HepG2 (cell line): Measurements from ENCODE around the gene WWTR1. TPM values are rescaled to one million over a fixed set of nuclear protein-coding genes. Genes with fewer than 3 reads are reported as not detected.

Experiments
- ATAC-seq: fragments of 200-7000 bp; cut with Tn5 transposase; 3 replicates; pipeline ENCODE4 v1.9.1; 2020; ENCODE audit warnings: mild to moderate bottlenecking, moderate library complexity
- BruUV-seq: library from RNA; stranded (reverse); fragments of 400-500 nt; replicated peaks from 2 replicates; lab custom pipeline; 2021; lab: Mats Ljungman, UMichigan
- CTCF ChIA-PET: fragments of 300-600 bp; formaldehyde crosslinking; extraction: SDS; loops from one replicate; lab custom pipeline; 2021; ENCODE audit warnings: low total read pairs, inconsistent platforms, low intra/inter-chr PET ratio; lab: Yijun Ruan, JAX
- POLR2A ChIA-PET: fragments of 350-600 bp; sonication (Branson Sonifier 250); formaldehyde crosslinking; loops from one replicate; lab custom pipeline; 2020; ENCODE audit warnings: antibody characterized with exemption, inconsistent platforms; lab: Yijun Ruan, JAX
- DNase-seq: peaks from one replicate; pipeline ENCODE4 v3.0.0-alpha.2; 2015; ENCODE audit warnings: low spot score
- FAIRE-seq: peaks from 3 replicates; lab custom pipeline; 2011; peaks lifted over from hg19 to GRCh38; lab: Jason Lieb, UNC
- H2AFZ ChIP-seq: one replicate; pipeline ENCODE4 v1.6.1; 2011; ENCODE audit warnings: low read length, inconsistent platforms
- H3K27ac ChIP-seq: fragments of 300-600 bp; 3 replicates; pipeline ENCODE4 v1.8.0; 2011; ENCODE audit warnings: mixed run types, mild to moderate bottlenecking, mixed read lengths, low read length, inconsistent platforms; ENCODE audit not compliant: insufficient read depth; ENCODE audit errors: extremely low read length
- H3K27me3 ChIP-seq, 2 experiments: fragments of 200-600 bp in 1 of 2; 2 replicates in 1 of 2; 3 replicates in 1 of 2; pipeline versions ENCODE4 v1.6.0 to v1.8.0; 2011; ENCODE audit warnings: low read length in 2 of 2, mild to moderate bottlenecking in 2 of 2, moderate library complexity in 2 of 2, inconsistent platforms in 1 of 2; ENCODE audit not compliant: insufficient read depth in 2 of 2, control insufficient read depth in 1 of 2
- H3K36me3 ChIP-seq, 2 experiments: fragments of 200-600 bp in 1 of 2; replicated peaks in 1 of 2; 2 replicates in 1 of 2; 3 replicates in 1 of 2; pipeline versions ENCODE4 v1.5.1 to v1.8.0; 2011; ENCODE audit warnings: low read length in 2 of 2, inconsistent platforms in 1 of 2; ENCODE audit not compliant: insufficient read depth in 2 of 2, control insufficient read depth in 1 of 2
- H3K4me1 ChIP-seq: 2 replicates; pipeline ENCODE4 v1.5.1; 2012; ENCODE audit warnings: low read length, inconsistent platforms; ENCODE audit not compliant: insufficient read depth
- H3K4me2 ChIP-seq: 2 replicates; pipeline ENCODE4 v1.6.0; 2011; ENCODE audit warnings: low read depth, low read length, inconsistent platforms
- H3K4me3 ChIP-seq, 3 experiments: fragments of 200-600 bp in 1 of 3; sonication (generic), shearing (Covaris generic) in 1 of 3; replicated peaks in 1 of 3; 2 replicates each; pipeline ENCODE4 v1.5.1; 2011 to 2016; ENCODE audit warnings: low read length in 3 of 3, inconsistent platforms in 2 of 3, low read depth in 2 of 3, mild to moderate bottlenecking in 2 of 3, control low read depth in 1 of 3, mixed read lengths in 1 of 3; ENCODE audit not compliant: insufficient read depth in 1 of 3
- H3K79me2 ChIP-seq: one replicate; pipeline ENCODE4 v1.6.1; 2011; ENCODE audit warnings: low read length, inconsistent platforms; ENCODE audit not compliant: insufficient read depth
- H3K9ac ChIP-seq: 2 replicates; pipeline ENCODE4 v1.6.0; 2011; ENCODE audit warnings: mild to moderate bottlenecking, low read depth, low read length, inconsistent platforms; ENCODE audit not compliant: insufficient read depth
- H3K9me3 ChIP-seq: 2 replicates; pipeline ENCODE4 v1.5.1; 2012; ENCODE audit warnings: mild to moderate bottlenecking, low read length
- H4K20me1 ChIP-seq: 2 replicates; pipeline ENCODE4 v1.6.0; 2011; ENCODE audit warnings: inconsistent platforms, mild to moderate bottlenecking, low read length, moderate library complexity; ENCODE audit not compliant: insufficient read depth
- AGO2 ChIP-seq: fragments of 200-400 bp; formaldehyde crosslinking; optimal IDR thresholded peaks from 2 replicates; pipeline ENCODE3; 2017; ENCODE audit warnings: mild to moderate bottlenecking, low read depth, low read length, moderate library complexity
- ASH2L ChIP-seq: fragments of 300-600, 200-600 bp; sonication (generic); IDR thresholded peaks from 2 replicates; pipeline ENCODE4 v1.7.0; 2017; ENCODE audit warnings: low read depth, mild to moderate bottlenecking, moderate library complexity, mixed read lengths, low read length; ENCODE audit not compliant: insufficient read length
- ATF1 ChIP-seq: IDR thresholded peaks from 2 replicates; pipeline ENCODE4 v1.6.1; 2016; ENCODE audit warnings: mild to moderate bottlenecking, control low read depth
- HNF4A ChIP-seq: sonication (generic); formaldehyde crosslinking; IDR thresholded peaks from 2 replicates; pipeline ENCODE4 v1.4.0; 2020; ENCODE audit warnings: missing genetic modification reagents
- IRF2 ChIP-seq: IDR thresholded peaks from 2 replicates; pipeline ENCODE4 v1.6.1; 2018; ENCODE audit warnings: missing genetic modification reagents, missing compliant biosample characterization
- MEIS2 ChIP-seq: sonication (generic); formaldehyde crosslinking; IDR thresholded peaks from 2 replicates; pipeline ENCODE4 v1.9.0; 2021; ENCODE audit warnings: mild to moderate bottlenecking, missing genetic modification reagents
- NONO ChIP-seq, 2 experiments: fragments of 450-650 bp in 1 of 2; sonication (generic) in 1 of 2; formaldehyde crosslinking in 1 of 2; IDR thresholded peaks in 1 of 2; conservative IDR thresholded peaks in 1 of 2; 2 replicates each; pipeline versions ENCODE4 v1.6.1 to v1.8.0; 2017 to 2022; ENCODE audit warnings: mild to moderate bottlenecking in 1 of 2, missing genetic modification reagents in 1 of 2, moderate library complexity in 1 of 2
- SSRP1 ChIP-seq: IDR thresholded peaks from 2 replicates; pipeline ENCODE4 v1.6.1; 2016; ENCODE audit warnings: control low read depth
- STAG1 ChIP-seq: sonication (generic); formaldehyde crosslinking; IDR thresholded peaks from 2 replicates; pipeline ENCODE4 v1.4.0; 2020; ENCODE audit warnings: missing genetic modification reagents
- ZNF557 ChIP-seq: sonication (generic); formaldehyde crosslinking; IDR thresholded peaks from 2 replicates; pipeline ENCODE4 v1.4.0; 2020; ENCODE audit warnings: missing genetic modification reagents
- ZSCAN22 ChIP-seq: sonication (generic); formaldehyde crosslinking; IDR thresholded peaks from 2 replicates; pipeline ENCODE4 v1.4.0; 2020; ENCODE audit warnings: mild to moderate bottlenecking, missing genetic modification reagents
- WGBS: methylation state at CpG from one replicate; pipeline ENCODE4 v1.1.6; 2017; ENCODE audit warnings: low lambda C conversion rate; 5-methylcytosine and 5-hydroxymethylcytosine counted together
- in situ Hi-C: cut with HindIII; loops from 2 replicates; pipeline ENCODE4 v1.10.0; 2017; ENCODE audit warnings: low pct_unique_long_range_greater_than_20kb; ENCODE audit not compliant: extremely low pct_ligation_motif_present
- intact Hi-C: fragments of 100-400 bp; cut with micrococcal nuclease; formaldehyde crosslinking; loops from one replicate; pipeline ENCODE4 v1.10.0; 2022; ENCODE audit not compliant: unreplicated experiment
- polyA plus RNA-seq, 8 experiments: library from polyadenylated mRNA; depleted of rRNA in 3 of 8; stranded (reverse) in 7 of 8; unstranded in 1 of 8; fragments of >200 nt; fragmentation: Illumina TruSeq in 4 of 8; extraction: Trizol in 4 of 8; gene quantifications; 2 replicates each; pipeline versions ENCODE4 v1.2.1 to v1.2.3, GENCODE V29; 2011 to 2016; ENCODE audit warnings: low read depth in 4 of 8, missing spikeins in 1 of 8, mixed read lengths in 1 of 8; ENCODE audit not compliant: insufficient read depth in 1 of 8
- total RNA-seq, 5 experiments: library from RNA; depleted of rRNA; stranded (reverse); fragments of >200 nt; fragmentation: Illumina TruSeq; extraction: Trizol; gene quantifications; 2 replicates each; pipeline ENCODE4 v1.2.3, GENCODE V29; 2016; ENCODE audit warnings: low read depth in 1 of 5
- TF ChIP-seq, protein P1 (sequence below): sonication (generic); formaldehyde crosslinking; IDR thresholded peaks from 2 replicates; pipeline ENCODE4 v1.5.0; 2020; ENCODE audit warnings: missing genetic modification reagents
- TF ChIP-seq, protein P2 (sequence below): sonication (generic); formaldehyde crosslinking; IDR thresholded peaks from 2 replicates; pipeline ENCODE4 v1.4.0; 2020; ENCODE audit warnings: mild to moderate bottlenecking, missing genetic modification reagents
- TF ChIP-seq, protein P3 (sequence below): sonication (generic); formaldehyde crosslinking; IDR thresholded peaks from 2 replicates; pipeline ENCODE4 v1.5.0; 2020; ENCODE audit warnings: mild to moderate bottlenecking, missing genetic modification reagents, moderate library complexity
- TF ChIP-seq, protein P4 (sequence below): sonication (generic); formaldehyde crosslinking; IDR thresholded peaks from 2 replicates; pipeline ENCODE4 v1.4.0; 2020; ENCODE audit warnings: missing genetic modification reagents, borderline replicate concordance

Gene WWTR1
- total and polyA plus RNA-seq, 2 of the 13 experiments (the other 11 are each of a cell fraction or from before 2014, with no cell fraction given) = 19.7 to 139 TPM

DNA sequence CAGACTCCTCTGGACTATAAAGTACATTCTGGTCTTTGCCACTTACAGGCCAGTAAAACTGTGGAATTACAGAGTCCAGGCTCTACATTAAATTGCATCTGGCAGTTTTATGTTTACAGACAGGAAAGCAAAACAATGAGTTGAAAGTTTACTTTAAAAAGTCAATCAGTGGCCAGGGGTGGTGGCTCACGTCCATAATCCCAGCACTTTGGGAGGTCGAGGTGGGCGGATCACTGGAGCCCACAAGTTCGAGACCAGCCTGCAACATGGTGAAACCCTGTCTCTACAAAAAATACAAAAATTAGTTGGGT, 129.5 kb downstream of the WWTR1 start (continued):
- TF ChIP-seq, protein P1, sequence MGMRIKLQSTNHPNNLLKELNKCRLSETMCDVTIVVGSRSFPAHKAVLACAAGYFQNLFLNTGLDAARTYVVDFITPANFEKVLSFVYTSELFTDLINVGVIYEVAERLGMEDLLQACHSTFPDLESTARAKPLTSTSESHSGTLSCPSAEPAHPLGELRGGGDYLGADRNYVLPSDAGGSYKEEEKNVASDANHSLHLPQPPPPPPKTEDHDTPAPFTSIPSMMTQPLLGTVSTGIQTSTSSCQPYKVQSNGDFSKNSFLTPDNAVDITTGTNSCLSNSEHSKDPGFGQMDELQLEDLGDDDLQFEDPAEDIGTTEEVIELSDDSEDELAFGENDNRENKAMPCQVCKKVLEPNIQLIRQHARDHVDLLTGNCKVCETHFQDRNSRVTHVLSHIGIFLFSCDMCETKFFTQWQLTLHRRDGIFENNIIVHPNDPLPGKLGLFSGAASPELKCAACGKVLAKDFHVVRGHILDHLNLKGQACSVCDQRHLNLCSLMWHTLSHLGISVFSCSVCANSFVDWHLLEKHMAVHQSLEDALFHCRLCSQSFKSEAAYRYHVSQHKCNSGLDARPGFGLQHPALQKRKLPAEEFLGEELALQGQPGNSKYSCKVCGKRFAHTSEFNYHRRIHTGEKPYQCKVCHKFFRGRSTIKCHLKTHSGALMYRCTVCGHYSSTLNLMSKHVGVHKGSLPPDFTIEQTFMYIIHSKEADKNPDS = no peak
- no peak for TF ChIP-seq IRF2 (CRISPR knock-in tag)
- no peak for TF ChIP-seq ASH2L
- TF ChIP-seq AGO2 = no peak

DNA sequence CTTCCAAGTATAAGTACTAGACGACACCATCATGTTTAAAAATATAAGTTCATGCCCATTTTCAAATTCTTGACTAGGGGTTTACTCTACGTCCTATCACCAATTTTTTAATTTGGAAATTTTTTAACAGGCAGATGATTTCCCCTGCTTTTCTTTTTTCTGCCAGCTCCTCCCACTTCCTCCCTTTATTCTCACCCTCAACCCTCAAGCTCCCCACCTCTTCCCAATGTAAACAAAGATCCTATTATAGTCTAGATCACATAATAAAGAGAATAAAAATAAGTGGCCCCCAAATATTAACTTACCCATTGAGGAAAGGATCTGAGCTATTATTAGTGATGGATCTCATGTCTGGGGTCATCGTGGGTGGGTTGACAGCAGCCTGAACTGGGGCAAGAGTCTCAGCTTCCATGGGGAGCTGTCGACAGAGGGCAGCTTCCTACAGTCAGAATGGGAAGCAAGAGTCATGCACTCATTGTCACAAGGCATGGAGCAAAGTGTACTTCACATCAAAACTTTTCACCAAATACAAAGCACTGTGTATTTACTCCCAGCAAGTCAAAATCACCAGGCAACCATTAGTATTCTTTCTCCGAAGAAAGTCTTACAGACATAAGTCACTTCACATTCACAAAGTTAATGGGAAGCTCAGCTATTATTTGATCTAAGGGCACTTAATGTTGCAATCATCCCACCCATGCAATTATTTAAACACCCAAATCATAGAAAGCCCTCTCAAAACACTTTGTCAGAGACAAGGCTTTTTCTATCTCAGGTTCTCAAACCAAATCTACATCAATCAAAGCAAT, 130.1 kb downstream of the WWTR1 start:
- DNase-seq (no peak), ATAC-seq (no peak), FAIRE-seq (no peak)
- in situ Hi-C loops = loop anchor here (5.0 kb wide), 1 partner anchor 185 kb away; no protein-coding TSS in a partner anchor
- peaks cover 28% of the 10 kb centered on the region for H4K20me1 ChIP-seq
- CTCF ChIA-PET = no interaction called here
- peaks cover 22% of the 10 kb centered on the region for H3K4me1 ChIP-seq
- no peak for TF ChIP-seq ATF1 (CRISPR knock-in tag)
- TF ChIP-seq ZSCAN22 (CRISPR knock-in tag) = no peak
- TF ChIP-seq, protein P2, sequence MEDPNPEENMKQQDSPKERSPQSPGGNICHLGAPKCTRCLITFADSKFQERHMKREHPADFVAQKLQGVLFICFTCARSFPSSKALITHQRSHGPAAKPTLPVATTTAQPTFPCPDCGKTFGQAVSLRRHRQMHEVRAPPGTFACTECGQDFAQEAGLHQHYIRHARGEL (CRISPR knock-in tag) = no peak
- TF ChIP-seq ZNF557 (CRISPR knock-in tag) = no peak
- TF ChIP-seq, protein P3, sequence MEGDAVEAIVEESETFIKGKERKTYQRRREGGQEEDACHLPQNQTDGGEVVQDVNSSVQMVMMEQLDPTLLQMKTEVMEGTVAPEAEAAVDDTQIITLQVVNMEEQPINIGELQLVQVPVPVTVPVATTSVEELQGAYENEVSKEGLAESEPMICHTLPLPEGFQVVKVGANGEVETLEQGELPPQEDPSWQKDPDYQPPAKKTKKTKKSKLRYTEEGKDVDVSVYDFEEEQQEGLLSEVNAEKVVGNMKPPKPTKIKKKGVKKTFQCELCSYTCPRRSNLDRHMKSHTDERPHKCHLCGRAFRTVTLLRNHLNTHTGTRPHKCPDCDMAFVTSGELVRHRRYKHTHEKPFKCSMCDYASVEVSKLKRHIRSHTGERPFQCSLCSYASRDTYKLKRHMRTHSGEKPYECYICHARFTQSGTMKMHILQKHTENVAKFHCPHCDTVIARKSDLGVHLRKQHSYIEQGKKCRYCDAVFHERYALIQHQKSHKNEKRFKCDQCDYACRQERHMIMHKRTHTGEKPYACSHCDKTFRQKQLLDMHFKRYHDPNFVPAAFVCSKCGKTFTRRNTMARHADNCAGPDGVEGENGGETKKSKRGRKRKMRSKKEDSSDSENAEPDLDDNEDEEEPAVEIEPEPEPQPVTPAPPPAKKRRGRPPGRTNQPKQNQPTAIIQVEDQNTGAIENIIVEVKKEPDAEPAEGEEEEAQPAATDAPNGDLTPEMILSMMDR = 0 out of 2 replicates have a peak, but pooled peaks have one; percentile 19
- TF ChIP-seq NONO (IDR thresholded peaks at IDR 0.05) = no peak
- no peak for TF ChIP-seq NONO (CRISPR knock-in tag; conservative IDR thresholded peaks at IDR 0.05)
- TF ChIP-seq, protein P4, sequence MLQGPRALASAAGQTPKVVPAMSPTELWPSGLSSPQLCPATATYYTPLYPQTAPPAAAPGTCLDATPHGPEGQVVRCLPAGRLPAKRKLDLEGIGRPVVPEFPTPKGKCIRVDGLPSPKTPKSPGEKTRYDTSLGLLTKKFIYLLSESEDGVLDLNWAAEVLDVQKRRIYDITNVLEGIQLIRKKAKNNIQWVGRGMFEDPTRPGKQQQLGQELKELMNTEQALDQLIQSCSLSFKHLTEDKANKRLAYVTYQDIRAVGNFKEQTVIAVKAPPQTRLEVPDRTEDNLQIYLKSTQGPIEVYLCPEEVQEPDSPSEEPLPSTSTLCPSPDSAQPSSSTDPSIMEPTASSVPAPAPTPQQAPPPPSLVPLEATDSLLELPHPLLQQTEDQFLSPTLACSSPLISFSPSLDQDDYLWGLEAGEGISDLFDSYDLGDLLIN (CRISPR knock-in tag) = no peak
- TF ChIP-seq SSRP1 (CRISPR knock-in tag) = no peak
- no peak for TF ChIP-seq MEIS2 (CRISPR knock-in tag)
- no peak for TF ChIP-seq HNF4A (CRISPR knock-in tag)
- TF ChIP-seq STAG1 (CRISPR knock-in tag) = peak; percentile 15; the same call in 1 of the 2 replicates
- H3K9me3 ChIP-seq = no peaks in the 10 kb centered on the region
- H3K27me3 ChIP-seq = no peaks in the 10 kb centered on the region
- H3K79me2 ChIP-seq = peaks cover 6% of the 10 kb centered on the region
- H3K9ac ChIP-seq = no peak overlapping the region
- 89% methylated on average over 5 of the region's 5 CpGs for WGBS
- H3K4me2 ChIP-seq = no peak overlapping the region
- peaks cover 16 to 63% of the 10 kb centered on the region in 2 experiments for H3K36me3 ChIP-seq
- H3K27ac ChIP-seq = peak overlapping the region; percentile 3
- POLR2A ChIA-PET = no interaction called here
- BruUV-seq = no TSS peak
- no peak overlapping the region for H2AFZ ChIP-seq
- intact Hi-C loops = no loop called here
- H3K4me3 ChIP-seq = no peak overlapping the region
